Measurements from ENCODE around the gene CYBA. TPM values are rescaled to one million over a fixed set of nuclear protein-coding genes. Genes with fewer than 3 reads are reported as not detected.

The CYBA gene
- total and polyA plus RNA-seq, 2 donors (not counting 1 experiment from before 2014, with no cell fraction given) = 701 to 1,336 TPM

DNA sequence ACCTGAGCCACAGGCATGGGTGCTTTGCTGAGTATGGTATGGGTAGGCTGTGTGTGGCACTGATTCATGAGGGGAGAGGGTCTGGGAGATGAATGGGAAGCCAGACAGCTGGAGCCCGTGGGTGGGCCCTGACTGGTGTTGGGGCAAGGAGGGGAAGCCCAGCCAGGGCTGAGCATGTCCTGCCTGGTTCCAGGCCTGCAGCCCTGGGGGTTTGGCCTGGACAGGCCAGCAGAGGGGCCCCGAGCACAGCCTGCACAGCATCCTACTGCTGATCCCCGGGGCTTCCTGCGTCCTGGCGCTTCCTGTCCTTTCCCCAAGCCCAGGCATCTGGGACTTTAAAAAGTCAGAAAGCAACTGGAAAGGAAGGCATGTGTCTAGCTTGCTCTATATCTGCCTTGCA is 16.6 kb upstream of the CYBA start:
- Histone ChIP-seq H3K27ac (ENCODE audit: low read length in 2 of 2) (no peak overlapping the region), H3K9me3 (ENCODE audit: control extremely low read depth in 1 of 3, control insufficient read depth in 2 of 3, insufficient read depth in 1 of 3, low read length in 2 of 3) (no peaks in the 10 kb centered on the region), H3K4me1 (ENCODE audit: control insufficient read depth in 2 of 2, insufficient read depth in 2 of 2, low read length in 2 of 2) (peaks cover 6 to 12% of the 10 kb centered on the region in 2 donors), H3K4me2 (replicated peaks; ENCODE audit: low read depth, low read length, poor library complexity, severe bottlenecking) (no peak overlapping the region), H3K79me2 (ENCODE audit: control insufficient read depth, insufficient read depth, low read length) (peaks cover 17% of the 10 kb centered on the region), H3K27me3 (replicated peaks in 1 of 4; ENCODE audit: control extremely low read depth in 1 of 4, control insufficient read depth in 3 of 4, insufficient read depth in 4 of 4, low read length in 3 of 4) (no peaks in the 10 kb centered on the region), H3K4me3 (ENCODE audit: control extremely low read depth in 1 of 5, extremely low read depth in 1 of 5, insufficient read depth in 1 of 5, low read depth in 2 of 5, low read length in 4 of 5) (no peak overlapping the region), H4K20me1 (ENCODE audit: control insufficient read depth, insufficient read depth, low read length, poor library complexity, severe bottlenecking) (no peaks in the 10 kb centered on the region), H2AFZ (ENCODE audit: insufficient read depth, low read depth, low read length, poor library complexity, severe bottlenecking) (no peak overlapping the region), H3K9ac (ENCODE audit: low read length) (no peak overlapping the region), H3K36me3 (replicated peaks in 1 of 2; ENCODE audit: control extremely low read depth in 1 of 2, control insufficient read depth in 1 of 2, extremely low read depth in 1 of 2, insufficient read depth in 2 of 2, low read length in 1 of 2) (no peaks in the 10 kb centered on the region)
- ChIA-PET POLR2A (no interaction called here), CTCF (no interaction called here)
- H3K4me3 Mint-ChIP-seq = no peak overlapping the region
- no peak for DNase-seq
- peaks cover 15% of the 10 kb centered on the region for H3K4me1 Mint-ChIP-seq
- H3K27ac Mint-ChIP-seq = no peak overlapping the region
- TF ChIP-seq, protein P1, sequence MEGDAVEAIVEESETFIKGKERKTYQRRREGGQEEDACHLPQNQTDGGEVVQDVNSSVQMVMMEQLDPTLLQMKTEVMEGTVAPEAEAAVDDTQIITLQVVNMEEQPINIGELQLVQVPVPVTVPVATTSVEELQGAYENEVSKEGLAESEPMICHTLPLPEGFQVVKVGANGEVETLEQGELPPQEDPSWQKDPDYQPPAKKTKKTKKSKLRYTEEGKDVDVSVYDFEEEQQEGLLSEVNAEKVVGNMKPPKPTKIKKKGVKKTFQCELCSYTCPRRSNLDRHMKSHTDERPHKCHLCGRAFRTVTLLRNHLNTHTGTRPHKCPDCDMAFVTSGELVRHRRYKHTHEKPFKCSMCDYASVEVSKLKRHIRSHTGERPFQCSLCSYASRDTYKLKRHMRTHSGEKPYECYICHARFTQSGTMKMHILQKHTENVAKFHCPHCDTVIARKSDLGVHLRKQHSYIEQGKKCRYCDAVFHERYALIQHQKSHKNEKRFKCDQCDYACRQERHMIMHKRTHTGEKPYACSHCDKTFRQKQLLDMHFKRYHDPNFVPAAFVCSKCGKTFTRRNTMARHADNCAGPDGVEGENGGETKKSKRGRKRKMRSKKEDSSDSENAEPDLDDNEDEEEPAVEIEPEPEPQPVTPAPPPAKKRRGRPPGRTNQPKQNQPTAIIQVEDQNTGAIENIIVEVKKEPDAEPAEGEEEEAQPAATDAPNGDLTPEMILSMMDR (IDR thresholded peaks at IDR 0.05) = no peak
- TF ChIP-seq EZH2 (IDR thresholded peaks at IDR 0.05; ENCODE audit: borderline replicate concordance, insufficient read depth, low read depth, low read length, poor library complexity, severe bottlenecking) = no peak
- WGBS (ENCODE audit: insufficient coverage) = 96% methylated on average over 5 of the region's 5 CpGs
- no peaks in the 10 kb centered on the region for H3K27me3 Mint-ChIP-seq
- intact Hi-C loops (cut with micrococcal nuclease) = no loop called here
- no peak for ATAC-seq (ENCODE audit: low read depth)
- H3K9me3 Mint-ChIP-seq (ENCODE audit: insufficient read depth) = no peaks in the 10 kb centered on the region

DNA sequence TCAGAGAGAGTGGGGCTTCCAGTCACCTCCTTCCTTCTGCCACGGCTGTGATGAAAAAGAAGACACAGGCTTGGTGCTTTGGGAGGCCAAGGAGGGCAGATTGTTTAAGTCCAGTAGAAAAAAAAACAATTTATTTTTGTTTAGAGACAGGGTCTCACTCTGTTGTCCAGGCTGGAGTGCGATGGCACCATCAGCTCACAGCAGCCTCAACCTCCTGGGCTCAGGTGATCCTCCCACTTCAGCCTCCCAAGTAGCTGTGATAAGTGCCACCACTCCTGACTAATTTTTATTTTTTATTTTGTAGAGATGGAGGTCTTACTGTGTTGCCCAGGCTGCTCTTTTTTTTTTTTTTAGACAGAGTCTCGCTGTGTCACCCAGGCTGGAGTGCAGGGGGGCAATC is 14.7 kb upstream of the CYBA start:
- Histone ChIP-seq H3K4me3 (ENCODE audit: control extremely low read depth in 1 of 5, extremely low read depth in 1 of 5, insufficient read depth in 1 of 5, low read depth in 2 of 5, low read length in 4 of 5) (no peak overlapping the region), H3K27ac (ENCODE audit: low read length in 2 of 2) (no peak overlapping the region), H3K4me1 (ENCODE audit: control insufficient read depth in 2 of 2, insufficient read depth in 2 of 2, low read length in 2 of 2) (peaks cover 18 to 29% of the 10 kb centered on the region in 2 donors), H3K9ac (ENCODE audit: low read length) (no peak overlapping the region), H3K4me2 (replicated peaks; ENCODE audit: low read depth, low read length, poor library complexity, severe bottlenecking) (no peak overlapping the region), H2AFZ (ENCODE audit: insufficient read depth, low read depth, low read length, poor library complexity, severe bottlenecking) (no peak overlapping the region), H4K20me1 (ENCODE audit: control insufficient read depth, insufficient read depth, low read length, poor library complexity, severe bottlenecking) (no peaks in the 10 kb centered on the region), H3K9me3 (ENCODE audit: control extremely low read depth in 1 of 3, control insufficient read depth in 2 of 3, insufficient read depth in 1 of 3, low read length in 2 of 3) (no peaks in the 10 kb centered on the region), H3K79me2 (ENCODE audit: control insufficient read depth, insufficient read depth, low read length) (peaks cover 24% of the 10 kb centered on the region), H3K27me3 (replicated peaks in 1 of 4; ENCODE audit: control extremely low read depth in 1 of 4, control insufficient read depth in 3 of 4, insufficient read depth in 4 of 4, low read length in 3 of 4) (no peaks in the 10 kb centered on the region), H3K36me3 (replicated peaks in 1 of 2; ENCODE audit: control extremely low read depth in 1 of 2, control insufficient read depth in 1 of 2, extremely low read depth in 1 of 2, insufficient read depth in 2 of 2, low read length in 1 of 2) (no peaks in the 10 kb centered on the region)
- WGBS (ENCODE audit: insufficient coverage) = no CpG with 5 or more reads among the region's 3 CpGs
- Mint-ChIP-seq H3K27ac (peak overlapping the region; percentile 61), H3K9me3 (ENCODE audit: insufficient read depth) (no peaks in the 10 kb centered on the region), H3K27me3 (no peaks in the 10 kb centered on the region), H3K4me1 (peaks cover 28% of the 10 kb centered on the region), H3K4me3 (no peak overlapping the region)
- POLR2A ChIA-PET = interaction anchor here (0.6 kb wide), 1 partner anchor 134 kb away, joined by 3 read pairs; no protein-coding TSS in a partner anchor
- intact Hi-C loops (cut with micrococcal nuclease) = no loop called here
- no peak for ATAC-seq (ENCODE audit: low read depth)
- CTCF ChIA-PET = interaction anchor here (1.2 to 3.0 kb wide), 5 partner anchors 9 to 72 kb away, joined by 3 to 13 read pairs (median 4); no protein-coding TSS in a partner anchor
- TF ChIP-seq, protein P1 (IDR thresholded peaks at IDR 0.05) = no peak
- TF ChIP-seq EZH2 (IDR thresholded peaks at IDR 0.05; ENCODE audit: borderline replicate concordance, insufficient read depth, low read depth, low read length, poor library complexity, severe bottlenecking) = no peak
- no peak for DNase-seq
